GM23338 (cell line): Measurements from ENCODE around the gene TIMM44.

Source experiments
- CTCF ChIP-seq, 2 experiments: fragments of 200-600 bp in 1 of 2; sonication (generic) in 1 of 2; conservative IDR thresholded peaks; 2 replicates each; pipeline versions ENCODE4 v1.5.1 to v1.6.1; 2016 to 2017; ENCODE audit warnings: antibody characterized with exemption in 2 of 2, low read depth in 2 of 2, mild to moderate bottlenecking in 2 of 2, moderate library complexity in 1 of 2
- EZH2 ChIP-seq: fragments of 200-600 bp; sonication (generic); IDR thresholded peaks from one replicate; pipeline ENCODE4 v1.8.0; 2017; ENCODE audit warnings: antibody characterized with exemption, mild to moderate bottlenecking, low read depth; ENCODE audit not compliant: unreplicated experiment
- EZH2phosphoT487 ChIP-seq: fragments of 200-600 bp; sonication (generic); IDR thresholded peaks from one replicate; pipeline ENCODE4 v1.8.1; 2018; ENCODE audit warnings: antibody characterized with exemption; ENCODE audit not compliant: unreplicated experiment
- POLR2AphosphoS5 ChIP-seq: IDR thresholded peaks from 2 replicates; pipeline ENCODE4 v1.6.1; 2016; ENCODE audit warnings: antibody characterized with exemption, low read depth

DNA sequence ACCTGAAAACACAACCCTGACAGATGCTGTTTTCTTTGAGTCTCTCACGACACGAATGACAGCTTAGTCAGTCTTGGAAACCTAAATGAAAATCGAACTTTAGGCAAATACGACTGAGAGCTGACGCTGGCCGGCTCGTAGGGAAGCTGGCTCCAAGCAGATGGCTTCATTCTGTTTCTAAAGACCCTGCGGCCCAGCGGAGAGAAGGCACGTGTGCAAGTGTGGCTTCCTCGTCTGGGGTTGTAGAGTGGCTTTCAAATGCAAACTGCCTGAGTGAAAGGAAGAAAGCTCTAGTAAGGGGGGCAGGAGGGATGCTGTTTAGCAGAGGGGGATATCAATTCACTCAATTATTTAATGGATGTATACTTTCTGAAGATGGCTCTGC, 26.1 kb upstream of the TIMM44 start:
- TF ChIP-seq EZH2 (no peak), CTCF (conservative IDR thresholded peaks at IDR 0.05; ENCODE audit: low read depth in 2 of 2) (no peak; a peak in 1 of 4 replicates), POLR2AphosphoS5 (0 out of 2 replicates have a peak, but pooled peaks have one; percentile 20), EZH2phosphoT487 (no peak)
